ENCODE measurements around the gene ARHGAP26. TPM values are rescaled to one million over a fixed set of nuclear protein-coding genes. Genes with fewer than 3 reads are reported as not detected.

ARHGAP26 gene
- polyA plus RNA-seq, 1 donor (not counting 4 experiments of a cell fraction or from before 2014, with no cell fraction given) = 3.9 TPM

GRCh38 chr5:143132739-143133138 lies 362.6 kb downstream of the ARHGAP26 start:
- H3K9ac ChIP-seq (ENCODE audit: control insufficient read depth, extremely low read depth, insufficient read depth, low read length) = no peak overlapping the region
- H3K36me3 ChIP-seq (ENCODE audit: control insufficient read depth in 2 of 2, extremely low read depth in 1 of 2, insufficient read depth in 2 of 2, low read length in 2 of 2) = no peaks in the 10 kb centered on the region
- DNase-seq (ENCODE audit: low read depth, low spot score) (no peak), FAIRE-seq (no peak)
- no peaks in the 10 kb centered on the region for H3K9me3 ChIP-seq (ENCODE audit: control insufficient read depth, low read depth, low read length)
- no peaks in the 10 kb centered on the region for H3K9me1 ChIP-seq (ENCODE audit: control insufficient read depth, extremely low read depth, insufficient read depth, low read length)
- TF ChIP-seq CTCF (optimal IDR thresholded peaks at IDR 0.05 in 1 of 3, IDR thresholded peaks at IDR 0.05 in 1 of 3, conservative IDR thresholded peaks at IDR 0.05 in 1 of 3; ENCODE audit: extremely low read depth in 1 of 3, insufficient read depth in 2 of 3, low read length in 3 of 3) (no peak), EZH2 (IDR thresholded peaks at IDR 0.05; ENCODE audit: low read length) (no peak)
- no peak overlapping the region for H3K27ac ChIP-seq (ENCODE audit: control insufficient read depth, insufficient read depth, low read length)
- dilution Hi-C loops (cut with MboI; ENCODE audit: extremely low pct_ligation_motif_present, low sequenced_read_pairs) = no loop called here
- no peaks in the 10 kb centered on the region for H3K79me2 ChIP-seq (ENCODE audit: control insufficient read depth, insufficient read depth, low read length)
- H3K4me2 ChIP-seq (ENCODE audit: control insufficient read depth, extremely low read depth, insufficient read depth, low read depth, low read length) = no peak overlapping the region
- peaks cover 14% of the 10 kb centered on the region for H3K4me1 ChIP-seq (ENCODE audit: control insufficient read depth, extremely low read depth, insufficient read depth, low read length)
- no peaks in the 10 kb centered on the region for H3K27me3 ChIP-seq (ENCODE audit: control insufficient read depth, extremely low read depth, insufficient read depth, low read length)
- no peak overlapping the region for H2AFZ ChIP-seq (ENCODE audit: control insufficient read depth, low read length)
- H3K4me3 ChIP-seq (ENCODE audit: control insufficient read depth in 2 of 3, extremely low read depth in 1 of 3, insufficient read depth in 2 of 3, low read depth in 1 of 3, low read length in 3 of 3) = no peak overlapping the region
- H4K20me1 ChIP-seq (ENCODE audit: control insufficient read depth, extremely low read depth, insufficient read depth, low read length) = no peaks in the 10 kb centered on the region

GRCh38 chr5:143133721-143134120 lies 363.5 kb downstream of the ARHGAP26 start:
- H3K36me3 ChIP-seq (ENCODE audit: control insufficient read depth in 2 of 2, extremely low read depth in 1 of 2, insufficient read depth in 2 of 2, low read length in 2 of 2) = no peaks in the 10 kb centered on the region
- H3K4me1 ChIP-seq (ENCODE audit: control insufficient read depth, extremely low read depth, insufficient read depth, low read length) = peaks cover 14% of the 10 kb centered on the region
- H3K9me1 ChIP-seq (ENCODE audit: control insufficient read depth, extremely low read depth, insufficient read depth, low read length) = no peaks in the 10 kb centered on the region
- no peak overlapping the region for H3K4me2 ChIP-seq (ENCODE audit: control insufficient read depth, extremely low read depth, insufficient read depth, low read depth, low read length)
- dilution Hi-C loops (cut with MboI; ENCODE audit: extremely low pct_ligation_motif_present, low sequenced_read_pairs) = no loop called here
- no peak overlapping the region for H2AFZ ChIP-seq (ENCODE audit: control insufficient read depth, low read length)
- H3K79me2 ChIP-seq (ENCODE audit: control insufficient read depth, insufficient read depth, low read length) = no peaks in the 10 kb centered on the region
- H3K27me3 ChIP-seq (ENCODE audit: control insufficient read depth, extremely low read depth, insufficient read depth, low read length) = no peaks in the 10 kb centered on the region
- no peak overlapping the region for H3K9ac ChIP-seq (ENCODE audit: control insufficient read depth, extremely low read depth, insufficient read depth, low read length)
- H3K4me3 ChIP-seq (ENCODE audit: control insufficient read depth in 2 of 3, extremely low read depth in 1 of 3, insufficient read depth in 2 of 3, low read depth in 1 of 3, low read length in 3 of 3) = no peak overlapping the region
- H3K27ac ChIP-seq (ENCODE audit: control insufficient read depth, insufficient read depth, low read length) = no peak overlapping the region
- no peaks in the 10 kb centered on the region for H3K9me3 ChIP-seq (ENCODE audit: control insufficient read depth, low read depth, low read length)
- DNase-seq (ENCODE audit: low read depth, low spot score) (no peak), FAIRE-seq (no peak)
- TF ChIP-seq CTCF (optimal IDR thresholded peaks at IDR 0.05 in 1 of 3, IDR thresholded peaks at IDR 0.05 in 1 of 3, conservative IDR thresholded peaks at IDR 0.05 in 1 of 3; ENCODE audit: extremely low read depth in 1 of 3, insufficient read depth in 2 of 3, low read length in 3 of 3) (no peak), EZH2 (IDR thresholded peaks at IDR 0.05; ENCODE audit: low read length) (no peak)
- H4K20me1 ChIP-seq (ENCODE audit: control insufficient read depth, extremely low read depth, insufficient read depth, low read length) = no peaks in the 10 kb centered on the region

Data from keratinocyte (primary cell).